ENCODE data around the gene KCNT2.

GRCh38 chr1:196361112-196361714 is 247.0 kb downstream of the KCNT2 start:
- TF ChIP-seq TCF7L2 (IDR thresholded peaks at IDR 0.05; ENCODE audit: borderline replicate concordance, low read depth, low read length) (no peak), ZNF76 (tag by site-specific recombination; IDR thresholded peaks at IDR 0.05; ENCODE audit: borderline replicate concordance, low read depth) (no peak), ZNF239 (tag by site-specific recombination; IDR thresholded peaks at IDR 0.05) (no peak)
